Immature natural killer cell (primary cell): ENCODE results near the gene TGDS. TPM values are rescaled to one million over a fixed set of nuclear protein-coding genes. Genes with fewer than 3 reads are reported as not detected.

Experiments
- DNase-seq, 3 donors: peaks; one replicate each; pipeline ENCODE4 v3.0.0; 2022; ENCODE audit warnings: mixed read lengths in 1 of 3
- H3K27ac Mint-ChIP-seq, 6 donors: one replicate each; pipeline ENCODE4 v1.8.0; 2020; ENCODE audit warnings: mixed read lengths in 6 of 6, mild to moderate bottlenecking in 5 of 6, inconsistent platforms in 4 of 6, moderate library complexity in 3 of 6
- H3K27me3 Mint-ChIP-seq, 3 donors: one replicate each; pipeline ENCODE4 v1.8.0; 2020 to 2021; ENCODE audit warnings: low read depth in 3 of 3, mild to moderate bottlenecking in 3 of 3, mixed read lengths in 3 of 3, moderate library complexity in 3 of 3, inconsistent platforms in 1 of 3
- H3K36me3 Mint-ChIP-seq, 3 donors: one replicate each; pipeline ENCODE4 v1.8.0; 2020; ENCODE audit warnings: mixed read lengths in 3 of 3, inconsistent platforms in 2 of 3, mild to moderate bottlenecking in 2 of 3
- H3K4me1 Mint-ChIP-seq, 2 donors: one replicate each; pipeline ENCODE4 v1.8.0; 2020; ENCODE audit warnings: inconsistent platforms in 2 of 2, mild to moderate bottlenecking in 2 of 2, mixed read lengths in 2 of 2, moderate library complexity in 1 of 2
- H3K4me3 Mint-ChIP-seq, 5 donors: one replicate each; pipeline ENCODE4 v1.8.0; 2020; ENCODE audit warnings: mild to moderate bottlenecking in 5 of 5, mixed read lengths in 5 of 5, inconsistent platforms in 3 of 5, moderate library complexity in 3 of 5
- H3K9me3 Mint-ChIP-seq, 6 donors: one replicate each; pipeline ENCODE4 v1.8.0; 2020; ENCODE audit warnings: mild to moderate bottlenecking in 6 of 6, mixed read lengths in 6 of 6, inconsistent platforms in 4 of 6, moderate library complexity in 3 of 6
- polyA plus RNA-seq, 3 donors: library from polyadenylated mRNA; unstranded; fragments of 300-500 nt; fragmentation: Illumina TruSeq; gene quantifications; one replicate each; pipeline ENCODE4 v1.2.3, GENCODE V29; 2021

The TGDS gene
- polyA plus RNA-seq, 3 donors from 2014 or later = 5.1 to 10.5 (median 8.9) TPM

DNA sequence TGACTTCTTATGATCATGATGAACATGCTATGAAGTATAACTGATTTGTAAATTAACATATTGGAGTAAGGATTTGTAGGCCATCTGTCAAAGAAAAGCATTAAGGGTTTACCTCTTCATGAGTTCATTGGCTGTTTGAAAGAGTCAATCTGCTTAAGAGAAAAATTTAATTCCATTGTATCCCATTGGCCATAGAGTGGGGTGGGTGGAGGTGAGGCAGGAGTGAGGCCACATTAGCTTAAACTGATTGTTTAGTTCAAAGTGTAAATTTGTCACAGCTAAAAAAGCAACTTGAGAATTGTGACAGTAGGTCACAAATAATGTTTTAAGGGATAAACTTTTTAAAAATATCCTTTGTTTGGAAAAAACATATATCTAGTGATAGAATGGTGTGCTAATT, 17.1 kb upstream of the TGDS start:
- no peak for DNase-seq
- peaks cover 0 to 9% (median 4%) of the 10 kb centered on the region in 3 donors for H3K36me3 Mint-ChIP-seq
- H3K4me3 Mint-ChIP-seq = no peak overlapping the region
- H3K27ac Mint-ChIP-seq = no peak overlapping the region
- H3K9me3 Mint-ChIP-seq = no peaks in the 10 kb centered on the region
- H3K27me3 Mint-ChIP-seq = no peaks in the 10 kb centered on the region
- H3K4me1 Mint-ChIP-seq = peaks cover 3 to 10% of the 10 kb centered on the region in 2 donors

DNA sequence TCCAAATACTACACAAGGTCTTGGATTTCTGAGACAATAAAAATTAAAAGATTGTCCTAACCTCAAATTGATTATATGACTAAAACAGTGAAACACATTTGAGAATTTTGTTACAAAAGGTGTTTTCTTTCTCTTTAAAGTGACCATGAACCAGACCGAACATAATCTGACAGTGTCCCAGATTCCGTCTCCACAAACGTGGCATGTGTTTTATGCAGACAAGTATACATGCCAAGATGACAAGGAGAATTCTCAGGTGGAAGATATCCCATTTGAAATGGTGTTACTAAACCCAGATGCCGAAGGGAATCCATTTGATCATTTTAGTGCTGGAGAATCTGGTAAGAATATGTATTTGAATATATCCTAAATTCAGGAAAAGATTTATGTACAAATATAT, 16.1 kb upstream of the TGDS start:
- Mint-ChIP-seq H3K4me3 (no peak overlapping the region), H3K27me3 (no peaks in the 10 kb centered on the region), H3K9me3 (no peaks in the 10 kb centered on the region), H3K36me3 (peaks cover 0 to 12% (median 4%) of the 10 kb centered on the region in 3 donors), H3K27ac (no peak overlapping the region), H3K4me1 (peaks cover 3 to 16% of the 10 kb centered on the region in 2 donors)
- no peak for DNase-seq

DNA sequence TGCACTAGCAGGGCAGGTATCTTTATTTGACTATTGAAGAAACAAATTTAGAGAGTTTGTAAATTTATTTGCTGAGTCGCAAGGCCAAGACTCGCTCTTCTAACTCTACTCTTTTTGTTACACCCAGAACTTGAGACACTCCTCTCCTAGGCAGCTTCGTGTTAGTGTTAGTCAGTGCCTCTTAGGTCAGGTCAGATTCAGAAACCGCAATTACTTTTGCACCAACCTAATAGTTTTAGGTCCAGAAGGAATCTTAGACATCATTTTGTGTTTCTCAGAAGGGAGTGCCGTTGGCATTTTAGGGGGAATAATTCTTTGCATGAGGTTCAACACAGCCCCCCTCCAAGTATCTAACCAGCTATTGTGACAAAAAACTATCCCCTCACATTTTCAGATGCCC, 14.5 kb upstream of the TGDS start:
- peaks cover 0 to 10% of the 10 kb centered on the region in 2 donors for H3K4me1 Mint-ChIP-seq
- no peaks in the 10 kb centered on the region for H3K27me3 Mint-ChIP-seq
- no peak for DNase-seq
- H3K36me3 Mint-ChIP-seq = peaks cover 6 to 18% (median 8%) of the 10 kb centered on the region in 3 donors
- H3K27ac Mint-ChIP-seq = no peak overlapping the region
- no peak overlapping the region for H3K4me3 Mint-ChIP-seq
- H3K9me3 Mint-ChIP-seq = no peaks in the 10 kb centered on the region

DNA sequence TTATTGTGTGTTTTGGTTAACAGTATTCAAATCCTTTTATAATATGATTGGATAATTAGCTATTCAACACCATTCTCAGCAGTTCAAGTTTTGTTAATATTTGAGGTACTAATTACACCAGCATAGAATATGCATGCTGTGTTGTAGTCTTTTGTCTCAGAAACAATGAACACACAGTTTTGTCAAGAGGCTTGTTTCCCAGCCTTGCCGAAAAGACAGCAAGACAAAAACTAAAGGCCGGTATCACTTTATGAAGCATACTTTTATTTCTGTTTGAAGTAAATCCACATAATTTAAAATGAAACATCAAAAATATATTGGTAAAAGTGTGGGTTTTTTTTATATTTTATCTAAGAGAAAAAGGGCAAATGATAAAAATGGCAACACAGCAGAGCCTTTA, 13.2 kb upstream of the TGDS start:
- DNase-seq = no peak
- no peaks in the 10 kb centered on the region for H3K27me3 Mint-ChIP-seq
- no peak overlapping the region for H3K27ac Mint-ChIP-seq
- no peaks in the 10 kb centered on the region for H3K9me3 Mint-ChIP-seq
- H3K36me3 Mint-ChIP-seq = peaks cover 3 to 13% (median 6%) of the 10 kb centered on the region in 3 donors
- no peak overlapping the region for H3K4me3 Mint-ChIP-seq
- H3K4me1 Mint-ChIP-seq = peaks cover 0 to 17% of the 10 kb centered on the region in 2 donors

DNA sequence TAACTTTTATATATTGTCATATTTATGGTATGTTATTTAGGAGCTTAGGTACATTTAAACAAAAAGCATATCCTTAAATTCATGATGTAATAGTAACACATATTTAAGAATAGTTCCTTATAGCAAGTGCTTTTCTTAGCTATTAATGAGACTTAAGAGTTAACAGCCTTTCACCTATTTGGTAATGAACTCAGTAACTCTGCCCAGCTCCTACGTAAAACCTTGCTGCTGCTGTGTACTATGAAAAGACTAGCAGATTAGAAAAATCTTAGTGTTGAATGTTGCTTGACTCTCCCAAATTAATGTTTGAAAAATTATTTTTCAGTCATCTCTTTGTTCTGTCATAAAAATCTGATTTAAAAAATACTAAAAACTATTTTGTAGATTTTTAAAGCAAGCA, 12.6 kb upstream of the TGDS start:
- no peaks in the 10 kb centered on the region for H3K27me3 Mint-ChIP-seq
- no peak overlapping the region for H3K27ac Mint-ChIP-seq

DNA sequence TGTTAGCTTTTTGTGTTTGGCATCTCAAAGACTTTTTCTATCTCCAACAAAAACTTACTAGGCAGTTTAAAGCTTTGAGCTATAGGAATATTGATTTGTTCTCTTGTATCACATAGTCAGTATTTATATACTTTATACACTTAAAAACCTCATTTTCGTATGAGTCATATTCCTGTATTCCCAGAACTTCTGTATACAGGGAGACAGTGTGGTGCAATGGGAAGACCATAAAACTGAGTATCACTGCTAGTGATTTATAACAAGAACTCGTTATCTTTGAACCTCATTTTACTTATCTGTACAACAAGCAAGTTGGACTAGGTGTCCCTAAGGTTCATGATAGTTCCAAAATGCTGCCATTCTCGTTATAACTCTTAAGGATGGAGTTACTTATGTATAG, 12.0 kb upstream of the TGDS start:
- Mint-ChIP-seq H3K27ac (no peak overlapping the region), H3K36me3 (peaks cover 3 to 13% (median 6%) of the 10 kb centered on the region in 3 donors), H3K4me1 (peaks cover 2 to 22% of the 10 kb centered on the region in 2 donors), H3K27me3 (no peaks in the 10 kb centered on the region), H3K9me3 (no peaks in the 10 kb centered on the region), H3K4me3 (no peak overlapping the region)
- no peak for DNase-seq

More for the DNA sequence above, 12.6 kb upstream of the TGDS start:
- H3K4me1 Mint-ChIP-seq = peaks cover 0 to 17% of the 10 kb centered on the region in 2 donors
- no peak overlapping the region for H3K4me3 Mint-ChIP-seq
- DNase-seq = no peak
- H3K9me3 Mint-ChIP-seq = no peaks in the 10 kb centered on the region
- H3K36me3 Mint-ChIP-seq = peaks cover 3 to 13% (median 6%) of the 10 kb centered on the region in 3 donors

DNA sequence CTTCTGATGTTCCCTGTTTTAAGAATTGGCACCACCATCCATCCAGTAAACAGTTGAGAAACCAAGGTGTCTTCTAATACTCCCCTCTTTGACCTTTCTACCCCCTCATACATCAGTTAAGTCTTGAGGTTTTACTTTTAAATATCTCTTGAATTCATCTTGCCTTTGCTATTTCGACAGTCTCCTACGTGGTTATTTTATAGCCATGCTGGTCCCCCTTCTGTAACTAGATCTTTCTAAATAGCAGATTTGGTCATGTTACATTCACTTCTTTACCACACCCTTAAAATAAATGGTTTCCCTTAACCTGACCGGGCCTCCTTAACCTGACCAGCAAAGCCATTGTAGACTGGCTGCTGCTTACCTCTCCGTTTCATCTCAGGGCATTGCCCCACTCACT, 11.1 kb upstream of the TGDS start:
- H3K4me3 Mint-ChIP-seq = no peak overlapping the region
- no peak overlapping the region for H3K27ac Mint-ChIP-seq
- no peaks in the 10 kb centered on the region for H3K9me3 Mint-ChIP-seq
- H3K4me1 Mint-ChIP-seq = peaks cover 10 to 31% of the 10 kb centered on the region in 2 donors
- no peak for DNase-seq
- H3K27me3 Mint-ChIP-seq = no peaks in the 10 kb centered on the region
- H3K36me3 Mint-ChIP-seq = peaks cover 3 to 13% (median 6%) of the 10 kb centered on the region in 3 donors

DNA sequence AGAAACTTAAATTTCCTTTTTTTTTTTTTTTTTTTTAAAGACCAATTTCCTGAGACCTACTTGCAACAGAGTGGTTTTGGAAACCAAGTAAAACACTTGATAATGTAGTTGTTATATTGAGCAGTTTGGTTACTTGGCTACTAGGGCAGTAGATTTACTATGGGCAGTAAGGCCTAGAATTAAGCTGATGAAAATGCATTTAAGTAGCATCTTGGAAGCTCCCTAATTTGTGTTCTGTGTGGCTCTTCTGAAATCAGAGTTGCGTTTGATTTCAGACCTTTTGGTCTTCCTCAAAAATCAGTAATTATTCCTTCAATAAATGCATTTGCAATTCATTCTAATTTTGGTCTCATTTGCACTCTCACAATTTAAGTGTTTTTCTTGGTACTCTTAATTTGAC, 6.5 kb upstream of the TGDS start:
- H3K27ac Mint-ChIP-seq = peak overlapping the region; percentile 69 to 88 (median 81)
- peaks cover 3 to 6% (median 3%) of the 10 kb centered on the region in 3 donors for H3K27me3 Mint-ChIP-seq
- peaks cover 3 to 10% (median 6%) of the 10 kb centered on the region in 3 donors for H3K36me3 Mint-ChIP-seq
- H3K4me1 Mint-ChIP-seq = peaks cover 21 to 45% of the 10 kb centered on the region in 2 donors
- H3K4me3 Mint-ChIP-seq = peak overlapping the region; percentile 83 to 88 (median 85)
- H3K9me3 Mint-ChIP-seq = no peaks in the 10 kb centered on the region
- no peak for DNase-seq

DNA sequence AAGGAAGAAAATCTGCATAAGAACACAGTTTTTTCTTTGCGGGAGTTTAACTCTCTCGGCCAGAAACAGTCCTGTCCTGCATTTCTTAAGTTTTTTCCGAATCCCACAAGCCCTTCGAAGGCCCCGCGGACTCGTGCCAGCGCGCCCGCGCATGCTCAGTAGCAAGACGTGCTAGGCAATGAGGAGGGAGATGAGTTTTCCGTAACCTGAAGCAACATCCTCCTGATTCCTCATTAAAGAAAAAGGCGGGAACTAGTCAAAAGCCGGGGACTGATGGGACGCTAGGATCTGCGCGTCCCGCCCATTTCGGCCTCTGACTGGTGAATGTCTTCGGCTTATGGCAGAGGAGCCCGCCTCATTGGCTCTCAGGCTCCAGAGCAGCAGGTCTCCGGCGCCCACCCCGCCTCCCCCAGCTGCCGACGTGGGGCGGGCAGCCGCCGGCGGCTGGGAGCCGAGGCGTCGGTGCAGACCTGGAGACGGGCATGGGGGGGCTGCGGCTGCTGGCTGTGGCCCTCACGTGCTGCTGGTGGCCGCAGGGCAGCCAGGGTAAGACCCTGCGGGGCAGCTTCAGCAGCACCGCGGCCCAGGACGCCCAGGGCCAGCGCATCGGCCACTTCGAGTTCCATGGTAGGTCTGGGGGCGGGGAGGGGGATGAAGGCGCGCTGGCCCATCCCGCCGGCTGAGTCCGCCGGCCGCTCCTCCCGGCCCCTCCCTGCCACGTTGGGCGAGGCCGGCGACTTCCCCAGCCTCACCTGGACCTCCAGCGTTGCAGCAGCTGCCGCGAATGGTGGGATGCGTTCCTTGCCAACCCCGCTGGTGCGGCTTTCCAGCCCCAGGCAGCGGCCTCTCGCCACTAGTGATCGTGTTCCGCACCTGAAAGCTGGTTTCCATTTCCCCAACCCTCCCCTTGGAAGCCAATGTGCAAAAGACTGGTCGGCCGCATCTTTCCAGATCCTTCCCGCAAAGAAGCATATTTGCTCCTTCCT, 5.8 kb upstream of the TGDS start, which contains the start of gene GPR180:
Gene GPR180, plus strand, starts transcription at position 412 of the 986 bp plus-strand sequence. Its CDS starts 71 bp downstream, at position 483.
- Mint-ChIP-seq H3K27me3 (peaks cover 3 to 6% (median 3%) of the 10 kb centered on the region in 3 donors), H3K27ac (peak within 1 kb of the TSS; percentile 75 to 90 (median 88)), H3K9me3 (no peaks in the 10 kb centered on the region), H3K36me3 (peaks cover under 1 to 10% (median 4%) of the 10 kb centered on the region in 3 donors), H3K4me3 (peak within 1 kb of the TSS; percentile 83 to 91 (median 87)), H3K4me1 (peaks cover 21 to 42% of the 10 kb centered on the region in 2 donors)
- DNase-seq = peak; percentile 87 to 90 (median 89)

DNA sequence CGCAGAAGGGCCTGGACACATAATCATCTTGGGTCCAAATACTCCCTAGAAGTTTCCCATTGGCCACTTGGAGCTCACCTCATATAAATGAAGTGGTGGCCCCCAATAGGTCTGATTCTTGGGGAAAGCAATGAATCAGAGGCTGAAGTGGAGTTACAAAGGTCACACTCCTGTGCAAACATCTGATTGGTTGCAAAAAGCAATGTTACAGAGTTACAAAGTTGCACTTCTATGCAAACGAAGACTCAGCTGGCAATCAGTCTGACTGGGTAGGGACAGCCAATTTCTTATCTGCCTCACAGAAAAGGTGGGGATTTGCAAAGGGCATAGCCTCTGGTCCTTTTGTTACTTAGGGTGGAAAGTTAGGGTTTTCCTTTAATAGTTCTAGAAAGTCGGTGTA, 3.9 kb upstream of the TGDS start:
- Mint-ChIP-seq H3K4me3 (peak overlapping the region in 3 of 5 donors; percentile 21 to 32 (median 27)), H3K27ac (peak overlapping the region in 1 of 6 donors; percentile 17), H3K9me3 (no peaks in the 10 kb centered on the region), H3K27me3 (peaks cover 3 to 9% (median 8%) of the 10 kb centered on the region in 3 donors), H3K4me1 (peaks cover 33 to 50% of the 10 kb centered on the region in 2 donors), H3K36me3 (peaks cover 0 to 4% (median 0%) of the 10 kb centered on the region in 3 donors)
- DNase-seq = no peak

DNA sequence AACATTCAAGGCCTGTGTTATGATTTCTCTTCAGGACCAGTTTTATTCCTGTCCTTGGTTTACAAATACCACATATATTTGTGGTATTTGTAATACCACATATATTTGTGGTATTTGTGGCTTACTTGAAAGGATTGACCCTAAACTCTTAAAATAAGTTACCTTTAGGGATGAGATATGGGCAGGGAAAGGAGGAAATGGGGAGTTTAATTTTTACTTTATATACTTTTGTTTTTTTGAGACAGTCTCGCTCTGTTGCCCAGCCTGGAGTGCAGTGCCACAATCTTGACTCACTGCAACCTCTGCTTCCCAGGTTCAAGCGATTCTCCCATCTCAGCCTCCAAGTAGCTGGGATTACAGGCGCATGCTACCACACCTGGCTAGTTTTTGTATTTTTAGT, 2.3 kb upstream of the TGDS start:
- H3K4me3 Mint-ChIP-seq = no peak overlapping the region
- peaks cover 42 to 60% of the 10 kb centered on the region in 2 donors for H3K4me1 Mint-ChIP-seq
- no peaks in the 10 kb centered on the region for H3K9me3 Mint-ChIP-seq
- peaks cover 3 to 9% (median 8%) of the 10 kb centered on the region in 3 donors for H3K27me3 Mint-ChIP-seq
- peaks cover 0 to 4% (median 0%) of the 10 kb centered on the region in 3 donors for H3K36me3 Mint-ChIP-seq
- H3K27ac Mint-ChIP-seq = peak overlapping the region in 1 of 6 donors; percentile 31
- no peak for DNase-seq

DNA sequence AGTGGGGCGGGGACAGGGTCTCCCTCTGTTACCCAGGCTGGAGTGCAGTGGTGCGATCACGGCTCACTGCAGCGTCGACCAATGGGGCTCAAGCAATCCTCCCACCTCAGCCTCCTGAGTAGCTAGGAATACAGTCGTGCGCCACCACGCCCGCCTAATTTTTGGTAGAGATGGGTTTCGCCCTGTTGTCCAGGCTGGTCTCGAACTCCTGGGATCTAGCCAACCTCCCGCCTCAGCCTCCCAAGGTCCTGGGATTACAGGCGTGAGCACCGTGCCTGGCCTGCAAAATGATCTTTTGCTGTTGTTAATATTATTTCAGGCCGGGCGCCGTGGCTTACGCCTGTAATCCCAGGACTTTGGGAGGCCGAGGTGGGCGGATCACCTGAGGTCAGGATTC, 621 bp upstream of the TGDS start:
- Mint-ChIP-seq H3K4me1 (peaks cover 32 to 53% of the 10 kb centered on the region in 2 donors), H3K27ac (peak overlapping the region; percentile 84 to 95 (median 94)), H3K9me3 (no peaks in the 10 kb centered on the region), H3K27me3 (peaks cover 3 to 9% (median 8%) of the 10 kb centered on the region in 3 donors), H3K4me3 (peak overlapping the region; percentile 88 to 97 (median 94)), H3K36me3 (peaks cover 0 to 4% (median 0%) of the 10 kb centered on the region in 3 donors)
- DNase-seq = no peak

DNA sequence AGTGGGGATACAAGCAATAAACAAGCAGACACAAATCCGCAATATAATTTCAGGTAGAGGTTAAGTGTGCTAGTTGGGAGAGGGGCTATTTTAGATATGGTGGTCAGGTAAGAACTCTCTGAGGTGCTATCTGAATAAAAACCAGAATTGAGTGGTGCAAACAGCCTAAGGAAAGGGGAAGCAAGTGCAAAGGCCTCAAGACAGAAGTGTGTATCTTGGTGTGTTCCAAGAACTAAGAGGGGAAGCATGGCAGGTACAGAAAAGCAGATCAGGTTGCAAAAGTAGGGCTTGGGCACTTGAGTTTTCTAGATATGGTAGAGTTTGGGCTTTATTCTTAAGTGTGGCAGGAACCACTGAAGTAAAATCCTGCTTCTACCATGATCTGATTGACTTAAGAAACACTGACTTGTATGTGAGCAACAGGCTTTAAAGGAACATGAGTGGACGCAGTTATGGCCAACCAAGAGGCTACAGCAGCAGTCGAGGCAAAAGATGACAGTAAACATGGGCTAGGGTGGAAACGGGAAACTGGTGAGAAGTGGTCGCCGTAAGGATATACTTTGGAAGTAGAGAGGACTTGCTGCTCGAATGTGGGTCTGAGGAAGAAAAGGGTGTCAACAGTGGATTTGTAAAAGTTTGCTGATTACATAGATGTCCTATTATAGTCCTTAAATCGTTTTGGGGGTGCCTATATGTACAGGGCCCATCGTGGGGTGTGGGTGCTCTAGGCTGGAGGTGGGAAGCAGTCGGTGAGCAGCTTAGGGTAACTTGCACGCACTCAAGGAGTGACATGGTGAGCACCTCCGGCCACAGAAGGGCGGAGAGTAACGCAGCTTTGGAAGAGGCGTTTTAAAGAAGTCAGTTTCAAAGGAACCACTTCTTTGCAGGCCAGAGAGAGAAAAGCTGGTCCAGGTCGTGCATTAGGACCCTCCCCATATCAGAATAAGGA, 677 bp downstream of the TGDS start:
- Mint-ChIP-seq H3K9me3 (no peaks in the 10 kb centered on the region), H3K4me1 (peaks cover 23 to 45% of the 10 kb centered on the region in 2 donors), H3K4me3 (peak overlapping the region; percentile 88 to 97 (median 94)), H3K27me3 (peaks cover 0 to 6% (median 3%) of the 10 kb centered on the region in 3 donors), H3K36me3 (peaks cover 0 to 4% (median 3%) of the 10 kb centered on the region in 3 donors), H3K27ac (peak overlapping the region; percentile 84 to 95 (median 94))
- DNase-seq = no peak
